Liver (tissue), 9 donors: ENCODE results near the gene MB21D2. TPM values are rescaled to one million over a fixed set of nuclear protein-coding genes. Genes with fewer than 3 reads are reported as not detected.
"Not testable (repeated sequence)": the region's sequence is repeated elsewhere in the genome, so short reads cannot be mapped to it uniquely, and the experiment has no call there.

Experiments
- DNase-seq: peaks from one replicate; pipeline ENCODE4 v3.0.0-alpha.2; 2017; ENCODE audit warnings: low spot score
- H3K27ac ChIP-seq, 2 donors: one replicate each; pipeline ENCODE4 v1.7.0; 2013; ENCODE audit warnings: inconsistent platforms in 2 of 2, low read length in 2 of 2, control low read depth in 1 of 2, low read depth in 1 of 2, mild to moderate bottlenecking in 1 of 2
- H3K27me3 ChIP-seq, 4 donors: one replicate each; pipeline versions ENCODE4 v1.6.1 to v1.7.0; 2013; ENCODE audit warnings: low read length in 3 of 4, inconsistent platforms in 1 of 4, mild to moderate bottlenecking in 1 of 4, moderate library complexity in 1 of 4; ENCODE audit not compliant: control insufficient read depth in 4 of 4, insufficient read depth in 4 of 4
- H3K36me3 ChIP-seq, 4 donors: one replicate each; pipeline versions ENCODE4 v1.6.1 to v1.7.0; 2013; ENCODE audit warnings: low read length in 3 of 4, mild to moderate bottlenecking in 3 of 4, low read depth in 1 of 4, moderate library complexity in 1 of 4; ENCODE audit not compliant: control insufficient read depth in 4 of 4, insufficient read depth in 3 of 4
- H3K4me1 ChIP-seq, 4 donors: one replicate each; pipeline versions ENCODE4 v1.6.1 to v1.7.0; 2013; ENCODE audit warnings: low read length in 3 of 4, mild to moderate bottlenecking in 3 of 4, moderate library complexity in 1 of 4; ENCODE audit not compliant: control insufficient read depth in 4 of 4, insufficient read depth in 4 of 4
- H3K4me3 ChIP-seq, 3 donors: one replicate each; pipeline versions ENCODE4 v1.6.1 to v1.7.0; 2013; ENCODE audit warnings: low read length in 3 of 3, control low read depth in 1 of 3, low read depth in 1 of 3, mild to moderate bottlenecking in 1 of 3
- H3K9ac ChIP-seq, 2 donors: one replicate each; pipeline ENCODE4 v1.7.0; 2013; ENCODE audit warnings: low read length in 2 of 2, mild to moderate bottlenecking in 2 of 2, moderate library complexity in 2 of 2, control low read depth in 1 of 2, low read depth in 1 of 2
- H3K9me3 ChIP-seq, 4 donors: one replicate each; pipeline versions ENCODE4 v1.6.1 to v1.7.0; 2013; ENCODE audit warnings: low read length in 3 of 4; ENCODE audit not compliant: control insufficient read depth in 4 of 4
- EGR1 ChIP-seq, 2 donors: IDR thresholded peaks; 2 replicates each; pipeline ENCODE4 v1.6.1; 2016 to 2018; ENCODE audit warnings: antibody characterized with exemption in 2 of 2, low read depth in 2 of 2
- FOXA1 ChIP-seq: IDR thresholded peaks from 2 replicates; pipeline ENCODE4 v1.6.1; 2016; ENCODE audit warnings: antibody characterized with exemption
- FOXA2 ChIP-seq: IDR thresholded peaks from 2 replicates; pipeline ENCODE4 v1.6.1; 2016; ENCODE audit warnings: antibody characterized with exemption
- GABPA ChIP-seq, 2 donors: IDR thresholded peaks in 1 of 2; conservative IDR thresholded peaks in 1 of 2; 2 replicates each; pipeline ENCODE4 v1.6.1; 2016; ENCODE audit warnings: antibody characterized with exemption in 2 of 2, mild to moderate bottlenecking in 1 of 2, moderate library complexity in 1 of 2
- HNF4A ChIP-seq, 2 donors: conservative IDR thresholded peaks; 2 replicates each; pipeline ENCODE4 v1.6.1; 2016; ENCODE audit warnings: antibody characterized with exemption in 2 of 2, mild to moderate bottlenecking in 2 of 2
- HNF4G ChIP-seq: IDR thresholded peaks from 2 replicates; pipeline ENCODE4 v1.6.1; 2016; ENCODE audit warnings: antibody characterized with exemption
- MAX ChIP-seq: IDR thresholded peaks from 2 replicates; pipeline ENCODE4 v1.6.1; 2016; ENCODE audit warnings: antibody characterized with exemption
- RAD21 ChIP-seq, 2 donors: IDR thresholded peaks; 2 replicates each; pipeline ENCODE4 v1.6.1; 2016; ENCODE audit warnings: antibody characterized with exemption in 2 of 2, mild to moderate bottlenecking in 2 of 2
- RXRA ChIP-seq, 2 donors: IDR thresholded peaks; 2 replicates each; pipeline ENCODE4 v1.6.1; 2017 to 2018; ENCODE audit warnings: antibody characterized with exemption in 2 of 2, mild to moderate bottlenecking in 1 of 2
- TAF1 ChIP-seq: conservative IDR thresholded peaks from 2 replicates; pipeline ENCODE4 v1.6.1; 2016; ENCODE audit warnings: antibody characterized with exemption, mild to moderate bottlenecking
- WGBS: extraction: QIAGEN DNeasy Blood & Tissue Kit; methylation state at CpG from one replicate; pipeline ENCODE4 v1.1.7; 2013; 5-methylcytosine and 5-hydroxymethylcytosine counted together
- polyA plus RNA-seq, 2 donors: library from polyadenylated mRNA; stranded (reverse) in 1 of 2; unstranded in 1 of 2; fragments of 200-250 nt in 1 of 2; fragments of >200 nt in 1 of 2; fragmentation: Nextera tagmentation in 1 of 2; extraction: Ambion mirVana in 1 of 2; gene quantifications; one replicate each; pipeline versions ENCODE4 v1.2.1 to v1.2.3, GENCODE V29; 2013 to 2015
- total RNA-seq, 2 donors: library from RNA; depleted of rRNA; stranded (reverse); fragments of >200 nt; gene quantifications; one replicate each; pipeline ENCODE4 v1.2.3, GENCODE V29; 2014
- TF ChIP-seq, protein P1 (sequence below): IDR thresholded peaks from 2 replicates; pipeline ENCODE4 v1.6.1; 2016; ENCODE audit warnings: antibody characterized with exemption, mild to moderate bottlenecking
- TF ChIP-seq, protein P2 (sequence below): IDR thresholded peaks from 2 replicates; pipeline ENCODE4 v1.6.1; 2016; ENCODE audit warnings: antibody characterized with exemption
- donor health status: healthy.
- donor health status: healthy.
- donor health status: healthy.
- donor health status: healthy.
- donor health status: healthy.

The MB21D2 gene
- total and polyA plus RNA-seq, 4 donors: 0.13 to 1.9 (median 0.46) TPM

DNA sequence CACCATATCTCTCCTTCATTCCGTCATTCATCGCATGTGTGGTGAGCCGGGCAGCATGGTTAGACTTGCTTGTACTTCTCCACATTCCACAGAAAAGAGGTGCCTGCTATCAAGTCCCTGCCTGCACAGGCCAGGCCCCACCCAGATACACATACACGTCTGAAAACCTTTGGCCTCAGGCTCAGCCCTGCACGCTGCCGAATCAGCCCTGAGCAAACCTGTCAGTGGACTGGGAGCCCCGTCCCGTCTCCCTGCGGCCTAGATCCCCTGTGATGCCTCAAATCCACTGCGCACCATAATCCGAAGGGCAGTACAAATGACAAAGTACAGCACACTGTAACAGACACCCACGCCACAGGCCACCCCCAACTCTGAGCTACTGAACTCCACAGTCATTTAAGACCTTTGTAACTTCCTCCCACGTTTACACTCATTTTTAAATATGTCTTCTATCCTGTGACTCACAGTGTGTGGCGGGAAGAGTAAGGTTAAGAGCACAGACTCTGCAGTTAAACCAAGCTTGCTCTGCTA is 67.1 kb downstream of the MB21D2 start:
- Histone ChIP-seq H3K36me3 (no peaks in the 10 kb centered on the region), H3K4me1 (peaks cover 2 to 13% (median 12%) of the 10 kb centered on the region in 4 donors), H3K27ac (no peak overlapping the region), H3K9ac (no peak overlapping the region), H3K27me3 (peaks cover 0 to 11% (median 0%) of the 10 kb centered on the region in 4 donors), H3K9me3 (peaks cover 0 to 9% (median 2%) of the 10 kb centered on the region in 4 donors), H3K4me3 (no peak overlapping the region)
- TF ChIP-seq TAF1: no peak
- TF ChIP-seq, protein P1, sequence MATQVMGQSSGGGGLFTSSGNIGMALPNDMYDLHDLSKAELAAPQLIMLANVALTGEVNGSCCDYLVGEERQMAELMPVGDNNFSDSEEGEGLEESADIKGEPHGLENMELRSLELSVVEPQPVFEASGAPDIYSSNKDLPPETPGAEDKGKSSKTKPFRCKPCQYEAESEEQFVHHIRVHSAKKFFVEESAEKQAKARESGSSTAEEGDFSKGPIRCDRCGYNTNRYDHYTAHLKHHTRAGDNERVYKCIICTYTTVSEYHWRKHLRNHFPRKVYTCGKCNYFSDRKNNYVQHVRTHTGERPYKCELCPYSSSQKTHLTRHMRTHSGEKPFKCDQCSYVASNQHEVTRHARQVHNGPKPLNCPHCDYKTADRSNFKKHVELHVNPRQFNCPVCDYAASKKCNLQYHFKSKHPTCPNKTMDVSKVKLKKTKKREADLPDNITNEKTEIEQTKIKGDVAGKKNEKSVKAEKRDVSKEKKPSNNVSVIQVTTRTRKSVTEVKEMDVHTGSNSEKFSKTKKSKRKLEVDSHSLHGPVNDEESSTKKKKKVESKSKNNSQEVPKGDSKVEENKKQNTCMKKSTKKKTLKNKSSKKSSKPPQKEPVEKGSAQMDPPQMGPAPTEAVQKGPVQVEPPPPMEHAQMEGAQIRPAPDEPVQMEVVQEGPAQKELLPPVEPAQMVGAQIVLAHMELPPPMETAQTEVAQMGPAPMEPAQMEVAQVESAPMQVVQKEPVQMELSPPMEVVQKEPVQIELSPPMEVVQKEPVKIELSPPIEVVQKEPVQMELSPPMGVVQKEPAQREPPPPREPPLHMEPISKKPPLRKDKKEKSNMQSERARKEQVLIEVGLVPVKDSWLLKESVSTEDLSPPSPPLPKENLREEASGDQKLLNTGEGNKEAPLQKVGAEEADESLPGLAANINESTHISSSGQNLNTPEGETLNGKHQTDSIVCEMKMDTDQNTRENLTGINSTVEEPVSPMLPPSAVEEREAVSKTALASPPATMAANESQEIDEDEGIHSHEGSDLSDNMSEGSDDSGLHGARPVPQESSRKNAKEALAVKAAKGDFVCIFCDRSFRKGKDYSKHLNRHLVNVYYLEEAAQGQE: no peak
- no peak for TF ChIP-seq MAX
- peak; percentile 38 for DNase-seq
- WGBS: 52% methylated on average over 14 of the region's 14 CpGs

- H3K4me3 ChIP-seq, H3K36me3 ChIP-seq, H3K9ac ChIP-seq, H3K27ac ChIP-seq, H3K9me3 ChIP-seq, DNase-seq: not testable (repeated sequence)
- WGBS: 93% methylated on average over 11 of the region's 11 CpGs
- peaks cover 0 to 15% (median 0%) of the 10 kb centered on the region in 4 donors for H3K27me3 ChIP-seq
- H3K4me1 ChIP-seq: peaks cover 2 to 13% (median 12%) of the 10 kb centered on the region in 4 donors
These were observed 67.8 kb downstream of the MB21D2 start for GRCh38 chr3:192849821-192850220.

DNA sequence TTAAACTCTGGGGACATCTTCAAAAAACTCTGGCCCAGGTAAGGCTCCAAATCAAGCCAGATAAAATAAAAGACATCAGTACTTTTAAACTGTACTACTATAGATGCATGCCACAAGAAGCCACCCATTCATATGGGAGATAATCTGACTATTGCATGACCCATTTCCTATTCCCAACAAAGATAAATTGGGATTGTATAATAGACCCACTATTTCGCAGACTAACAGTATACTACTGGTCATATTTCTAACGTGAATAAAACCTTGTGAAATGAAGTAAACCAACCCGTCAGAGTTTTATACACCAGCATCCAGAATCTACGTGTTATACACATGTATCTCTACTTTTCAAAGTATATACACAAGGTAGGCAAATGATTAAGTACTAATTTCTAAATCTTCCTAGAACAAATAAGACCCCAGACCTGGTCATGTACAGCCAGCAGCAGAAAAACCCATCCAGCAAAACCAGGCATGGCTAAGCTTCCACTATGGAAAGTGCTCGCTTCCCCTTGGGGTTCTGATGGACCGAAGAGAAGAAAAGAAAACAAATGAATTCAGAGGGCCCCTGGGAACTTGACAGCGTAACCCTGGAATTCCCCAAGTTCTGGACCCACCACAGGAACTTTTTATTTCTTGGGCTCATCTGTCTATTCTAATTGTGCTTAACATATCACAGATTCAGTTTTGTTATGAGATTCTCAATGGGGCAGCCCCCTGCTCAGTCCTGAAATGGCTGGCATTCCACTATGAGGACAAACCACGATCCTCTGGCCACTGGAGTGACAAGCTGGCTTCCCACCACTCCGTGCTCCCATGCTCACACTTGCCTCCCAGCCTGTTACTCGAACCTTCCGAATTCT is 69.1 kb downstream of the MB21D2 start:
- H3K27me3 ChIP-seq: peaks cover 0 to 15% (median 0%) of the 10 kb centered on the region in 4 donors
- peaks cover 2 to 13% (median 12%) of the 10 kb centered on the region in 4 donors for H3K4me1 ChIP-seq
- no peak overlapping the region for H3K9ac ChIP-seq
- H3K36me3 ChIP-seq: no peaks in the 10 kb centered on the region
- H3K27ac ChIP-seq: no peak overlapping the region
- H3K4me3 ChIP-seq: no peak overlapping the region
- 91% methylated on average over 11 of the region's 11 CpGs for WGBS
- H3K9me3 ChIP-seq: no peaks in the 10 kb centered on the region
- TF ChIP-seq EGR1 (IDR thresholded peaks at IDR 0.05; ENCODE audit: low read depth in 2 of 2) (no peak), FOXA2 (no peak), RXRA (IDR thresholded peaks at IDR 0.05) (no peak), GABPA (IDR thresholded peaks at IDR 0.05 in 1 of 2, conservative IDR thresholded peaks at IDR 0.05 in 1 of 2) (no peak), RAD21 (IDR thresholded peaks at IDR 0.05) (no peak), HNF4G (no peak), FOXA1 (no peak), HNF4A (conservative IDR thresholded peaks at IDR 0.05) (no peak)
- TF ChIP-seq, protein P1: no peak
- TF ChIP-seq, protein P2, sequence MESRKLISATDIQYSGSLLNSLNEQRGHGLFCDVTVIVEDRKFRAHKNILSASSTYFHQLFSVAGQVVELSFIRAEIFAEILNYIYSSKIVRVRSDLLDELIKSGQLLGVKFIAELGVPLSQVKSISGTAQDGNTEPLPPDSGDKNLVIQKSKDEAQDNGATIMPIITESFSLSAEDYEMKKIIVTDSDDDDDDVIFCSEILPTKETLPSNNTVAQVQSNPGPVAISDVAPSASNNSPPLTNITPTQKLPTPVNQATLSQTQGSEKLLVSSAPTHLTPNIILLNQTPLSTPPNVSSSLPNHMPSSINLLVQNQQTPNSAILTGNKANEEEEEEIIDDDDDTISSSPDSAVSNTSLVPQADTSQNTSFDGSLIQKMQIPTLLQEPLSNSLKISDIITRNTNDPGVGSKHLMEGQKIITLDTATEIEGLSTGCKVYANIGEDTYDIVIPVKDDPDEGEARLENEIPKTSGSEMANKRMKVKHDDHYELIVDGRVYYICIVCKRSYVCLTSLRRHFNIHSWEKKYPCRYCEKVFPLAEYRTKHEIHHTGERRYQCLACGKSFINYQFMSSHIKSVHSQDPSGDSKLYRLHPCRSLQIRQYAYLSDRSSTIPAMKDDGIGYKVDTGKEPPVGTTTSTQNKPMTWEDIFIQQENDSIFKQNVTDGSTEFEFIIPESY: no peak
- DNase-seq: no peak
